ENCODE data around the gene PAPLN.
A peak's percentile ranks its signal among the peaks of the same experiment; 100 is the strongest.
"Not testable (repeated sequence)": the region's sequence is repeated elsewhere in the genome, so short reads cannot be mapped to it uniquely, and the experiment has no call there.

PAPLN gene

GRCh38 chr14:73237219-73237785 lies at the start of gene PAPLN:
PAPLN (plus strand) TSS chr14:73237506; CDS start chr14:73239779, 2,273 bp downstream.
- no peak for TF ChIP-seq CTCF (conservative IDR thresholded peaks at IDR 0.05; ENCODE audit: low read length)
- DNase-seq (ENCODE audit: low read depth) = no peak
- peak within 1 kb of the TSS; percentile 34 for H3K4me3 ChIP-seq (ENCODE audit: low read length)

GRCh38 chr14:73188501-73188911 lies 48.8 kb upstream of the PAPLN start:
- H3K4me3 ChIP-seq (ENCODE audit: low read length) = no peak overlapping the region
- DNase-seq (ENCODE audit: low read depth) = peak; percentile 67
- no peak for TF ChIP-seq CTCF (conservative IDR thresholded peaks at IDR 0.05; ENCODE audit: low read length)

- no peak for TF ChIP-seq CTCF (conservative IDR thresholded peaks at IDR 0.05; ENCODE audit: low read length)
- DNase-seq (ENCODE audit: low read depth) = no peak
- no peak overlapping the region for H3K4me3 ChIP-seq (ENCODE audit: low read length)
Measured at GRCh38 chr14:73189651-73190050, 47.7 kb upstream of the PAPLN start.

GRCh38 chr14:73191441-73191840 lies 45.9 kb upstream of the PAPLN start:
- H3K4me3 ChIP-seq (ENCODE audit: low read length) = no peak overlapping the region
- TF ChIP-seq CTCF (conservative IDR thresholded peaks at IDR 0.05; ENCODE audit: low read length) = no peak
- DNase-seq (ENCODE audit: low read depth) = no peak

- not testable (repeated sequence) for H3K4me3 ChIP-seq (ENCODE audit: low read length); DNase-seq (ENCODE audit: low read depth)
Measured at GRCh38 chr14:73194306-73194705, 43.0 kb upstream of the PAPLN start.

- no peak overlapping the region for H3K4me3 ChIP-seq (ENCODE audit: low read length)
- no peak for TF ChIP-seq CTCF (conservative IDR thresholded peaks at IDR 0.05; ENCODE audit: low read length)
- no peak for DNase-seq (ENCODE audit: low read depth)
Measured at GRCh38 chr14:73198253-73198652, 39.1 kb upstream of the PAPLN start.

- no peak overlapping the region for H3K4me3 ChIP-seq (ENCODE audit: low read length)
- no peak for TF ChIP-seq CTCF (conservative IDR thresholded peaks at IDR 0.05; ENCODE audit: low read length)
- DNase-seq (ENCODE audit: low read depth) = no peak
Measured at GRCh38 chr14:73203527-73203926, 33.8 kb upstream of the PAPLN start.

- no peak for TF ChIP-seq CTCF (conservative IDR thresholded peaks at IDR 0.05; ENCODE audit: low read length)
- no peak overlapping the region for H3K4me3 ChIP-seq (ENCODE audit: low read length)
Measured at GRCh38 chr14:73207615-73208014, 29.7 kb upstream of the PAPLN start.

More at GRCh38 chr14:73207615-73208014, 29.7 kb upstream of the PAPLN start:
- no peak for DNase-seq (ENCODE audit: low read depth)
